A673 (cell line): ENCODE measurements around the gene PDLIM3.

ENCODE experiments used
- CTCF ChIP-seq: fragments of 300-800, 200-600 bp; sonication (generic); conservative IDR thresholded peaks from 2 replicates; pipeline ENCODE4 v1.5.1; 2017; ENCODE audit warnings: low read depth, mild to moderate bottlenecking, antibody characterized with exemption, low read length, moderate library complexity, mixed read lengths
- EZH2 ChIP-seq: fragments of 200-600 bp; sonication (generic); IDR thresholded peaks from 2 replicates; pipeline ENCODE4 v1.6.1; 2017; ENCODE audit warnings: borderline replicate concordance, low read depth, mild to moderate bottlenecking, mixed read lengths, antibody characterized with exemption, low read length; ENCODE audit not compliant: poor library complexity, severe bottlenecking

- TF ChIP-seq EZH2 (no peak), CTCF (no peak)
Observed at GRCh38 chr4:185562531-185562930, 27.2 kb upstream of the PDLIM3 start.
